ENCODE data around the gene RXFP2. TPM values are rescaled to one million over a fixed set of nuclear protein-coding genes. Genes with fewer than 3 reads are reported as not detected.
A peak's percentile ranks its signal among the peaks of the same experiment; 100 is the strongest.

Gene RXFP2
- total RNA-seq, 1 experiment from 2014 or later: not detected

- Histone ChIP-seq H3K36me3 (no peaks in the 10 kb centered on the region), H3K4me1 (no peaks in the 10 kb centered on the region), H3K4me3 (no peak overlapping the region), H3K27me3 (no peaks in the 10 kb centered on the region), H3K27ac (no peak overlapping the region), H3K9me3 (replicated peaks) (no peaks in the 10 kb centered on the region)
- no peak for DNase-seq
Observed at GRCh38 chr13:31826521-31826920, 87.2 kb downstream of the RXFP2 start.

- no peaks in the 10 kb centered on the region for H3K4me1 ChIP-seq
Observed at GRCh38 chr13:31827707-31828106, 88.4 kb downstream of the RXFP2 start.

GRCh38 chr13:31835932-31836331, 96.6 kb downstream of the RXFP2 start:
- Histone ChIP-seq H3K4me3 (no peak overlapping the region), H3K27me3 (no peaks in the 10 kb centered on the region)
- no peak for DNase-seq

More at GRCh38 chr13:31827707-31828106, 88.4 kb downstream of the RXFP2 start:
- H3K4me3 ChIP-seq: no peak overlapping the region
- H3K27me3 ChIP-seq: no peaks in the 10 kb centered on the region
- no peaks in the 10 kb centered on the region for H3K36me3 ChIP-seq
- no peak for DNase-seq
- H3K27ac ChIP-seq: no peak overlapping the region
- no peaks in the 10 kb centered on the region for H3K9me3 ChIP-seq (replicated peaks)

GRCh38 chr13:31843044-31843443, 103.7 kb downstream of the RXFP2 start:
- no peaks in the 10 kb centered on the region for H3K36me3 ChIP-seq
- no peaks in the 10 kb centered on the region for H3K4me1 ChIP-seq
- H3K27me3 ChIP-seq: no peaks in the 10 kb centered on the region
- no peak for DNase-seq
- no peak overlapping the region for H3K4me3 ChIP-seq
- no peaks in the 10 kb centered on the region for H3K9me3 ChIP-seq (replicated peaks)
- H3K27ac ChIP-seq: no peak overlapping the region

More at GRCh38 chr13:31835932-31836331, 96.6 kb downstream of the RXFP2 start:
- Histone ChIP-seq H3K36me3 (no peaks in the 10 kb centered on the region), H3K4me1 (no peaks in the 10 kb centered on the region), H3K9me3 (replicated peaks) (no peaks in the 10 kb centered on the region), H3K27ac (no peak overlapping the region)

GRCh38 chr13:31846182-31846938, 107.0 kb downstream of the RXFP2 start:
- Histone ChIP-seq H3K9me3 (replicated peaks) (no peaks in the 10 kb centered on the region), H3K36me3 (no peaks in the 10 kb centered on the region), H3K4me3 (peak overlapping the region; percentile 66), H3K27ac (no peak overlapping the region), H3K27me3 (no peaks in the 10 kb centered on the region), H3K4me1 (no peaks in the 10 kb centered on the region)
- DNase-seq: peak; percentile 89 to 94

GRCh38 chr13:31846961-31847752, 107.8 kb downstream of the RXFP2 start:
- H3K4me3 ChIP-seq: peak overlapping the region; percentile 66
- no peaks in the 10 kb centered on the region for H3K4me1 ChIP-seq
- no peaks in the 10 kb centered on the region for H3K9me3 ChIP-seq (replicated peaks)
- H3K27me3 ChIP-seq: no peaks in the 10 kb centered on the region
- H3K36me3 ChIP-seq: no peaks in the 10 kb centered on the region
- DNase-seq: peak in 1 of 2 experiments; percentile 44
- no peak overlapping the region for H3K27ac ChIP-seq

- Histone ChIP-seq H3K4me1 (no peaks in the 10 kb centered on the region), H3K4me3 (no peak overlapping the region), H3K9me3 (replicated peaks) (no peaks in the 10 kb centered on the region), H3K36me3 (no peaks in the 10 kb centered on the region), H3K27ac (no peak overlapping the region), H3K27me3 (no peaks in the 10 kb centered on the region)
- no peak for DNase-seq
Observed at GRCh38 chr13:31848621-31849020, 109.3 kb downstream of the RXFP2 start.

GRCh38 chr13:31849206-31849605, 109.9 kb downstream of the RXFP2 start:
- Histone ChIP-seq H3K27me3 (no peaks in the 10 kb centered on the region), H3K9me3 (replicated peaks) (no peaks in the 10 kb centered on the region), H3K27ac (no peak overlapping the region), H3K36me3 (no peaks in the 10 kb centered on the region), H3K4me3 (no peak overlapping the region), H3K4me1 (no peaks in the 10 kb centered on the region)
- DNase-seq: no peak

GRCh38 chr13:31850041-31850555, 110.8 kb downstream of the RXFP2 start:
- Histone ChIP-seq H3K9me3 (replicated peaks) (no peaks in the 10 kb centered on the region), H3K36me3 (no peaks in the 10 kb centered on the region), H3K4me1 (no peaks in the 10 kb centered on the region), H3K27ac (no peak overlapping the region), H3K27me3 (no peaks in the 10 kb centered on the region), H3K4me3 (no peak overlapping the region)
- DNase-seq: no peak

- H3K4me3 ChIP-seq: no peak overlapping the region
- H3K27me3 ChIP-seq: no peaks in the 10 kb centered on the region
- H3K4me1 ChIP-seq: no peaks in the 10 kb centered on the region
- no peaks in the 10 kb centered on the region for H3K9me3 ChIP-seq (replicated peaks)
- no peak overlapping the region for H3K27ac ChIP-seq
- no peak for DNase-seq
- H3K36me3 ChIP-seq: no peaks in the 10 kb centered on the region
Observed at GRCh38 chr13:31851216-31851615, 111.9 kb downstream of the RXFP2 start.
